T-helper 2 cell treated with Interferon-gamma antibody and Interleukin-4, amounts not matched to agents 100 ng/mL and 5 ng/mL, for 36 hours (primary cell): ENCODE measurements around the gene ABCG8. TPM values are rescaled to one million over a fixed set of nuclear protein-coding genes. Genes with fewer than 3 reads are reported as not detected.
"Not testable (repeated sequence)": the region's sequence is repeated elsewhere in the genome, so short reads cannot be mapped to it uniquely, and the experiment has no call there.

Source experiments
- intact Hi-C: fragments of 100-400 bp; cut with micrococcal nuclease; formaldehyde crosslinking; loops from one replicate; pipeline ENCODE4 v1.15.1; 2023
- total RNA-seq: library from RNA; stranded (reverse); gene quantifications from 2 replicates; pipeline ENCODE4 v1.2.3, GENCODE V29; 2022

ABCG8 gene
- total RNA-seq, 1 donor from 2014 or later: not detected

DNA sequence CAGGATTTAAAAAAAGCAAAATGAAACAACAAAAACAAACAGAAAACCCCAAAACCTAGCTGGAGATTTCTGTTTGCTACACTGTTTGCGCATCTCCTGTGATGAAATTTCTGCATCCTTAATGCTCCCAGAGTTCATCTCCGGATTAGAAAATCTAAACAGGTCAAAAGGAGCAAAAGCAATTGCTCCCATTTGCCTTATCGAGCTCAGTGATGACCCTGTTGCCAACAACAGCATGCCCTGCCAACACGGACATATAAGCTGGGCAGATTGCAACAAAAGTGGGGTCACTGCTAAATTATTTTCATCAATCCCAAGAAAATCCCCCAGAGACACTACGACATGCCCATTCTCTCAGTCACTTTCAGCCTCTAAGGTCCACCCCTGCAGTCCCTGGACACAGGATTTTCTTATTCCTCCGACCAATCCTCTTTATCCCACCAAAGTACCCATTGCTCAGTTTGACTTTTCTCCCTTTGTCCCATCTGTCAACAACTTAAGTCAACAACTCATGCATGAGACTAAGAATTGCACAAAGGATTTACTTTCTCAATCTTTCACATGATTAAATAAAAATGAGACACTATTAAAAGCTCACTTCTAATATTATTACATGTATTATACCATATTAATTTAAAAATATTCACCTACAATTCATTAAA, 67.8 kb downstream of the ABCG8 start:
- intact Hi-C loops: no loop called here

- intact Hi-C loops: not testable (repeated sequence)
These were observed 72.5 kb downstream of the ABCG8 start for GRCh38 chr2:43911136-43911790.

- intact Hi-C loops: no loop called here
These were observed 85.7 kb downstream of the ABCG8 start for GRCh38 chr2:43924463-43924862.

- intact Hi-C loops: no loop called here
These were observed 86.7 kb downstream of the ABCG8 start for GRCh38 chr2:43925431-43925830.

- intact Hi-C loops: no loop called here
These were observed 88.7 kb downstream of the ABCG8 start for GRCh38 chr2:43927442-43927841.

DNA sequence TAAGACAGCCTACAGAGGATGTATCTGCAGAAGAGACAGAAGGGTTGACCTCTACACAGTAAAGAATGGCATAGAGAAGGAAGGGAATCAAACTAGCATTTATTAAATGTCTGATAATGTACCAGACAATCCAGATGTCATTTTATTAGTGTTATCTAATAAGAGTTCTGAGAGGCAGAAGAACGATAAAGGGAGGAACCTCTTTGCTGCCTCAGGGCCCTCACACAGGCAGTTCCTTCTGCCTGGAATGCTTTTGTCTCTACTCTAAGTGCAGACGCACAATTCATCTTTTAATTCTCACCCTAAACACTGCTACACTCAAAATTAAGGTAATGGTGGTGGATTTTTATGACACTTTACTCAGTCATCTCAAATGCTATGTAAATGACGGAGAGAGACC, 92.5 kb downstream of the ABCG8 start:
- intact Hi-C loops: no loop called here

Other genes with a start within 250 kb of the ABCG8 start
- 38.8 and 40.4 TPM in 2 replicates for gene THADA, start 242.9 kb upstream of the ABCG8 start, total RNA-seq
- 2.3 and 3.2 TPM in 2 replicates for gene PLEKHH2, start 201.7 kb upstream of the ABCG8 start, total RNA-seq
- gene C1GALT1C1L, start 162.5 kb upstream of the ABCG8 start, total RNA-seq: 0.14 and 0.25 TPM in 2 replicates
- 5.9 and 7.4 TPM in 2 replicates for gene DYNC2LI1, start 64.9 kb upstream of the ABCG8 start, total RNA-seq
- gene ABCG5, start 132 bp upstream of the ABCG8 start, total RNA-seq: not detected in 2 replicates
- 99.2 and 101 TPM in 2 replicates for gene LRPPRC, start 157.0 kb downstream of the ABCG8 start, total RNA-seq